ENCODE measurements around the gene PHAF1.

DNA sequence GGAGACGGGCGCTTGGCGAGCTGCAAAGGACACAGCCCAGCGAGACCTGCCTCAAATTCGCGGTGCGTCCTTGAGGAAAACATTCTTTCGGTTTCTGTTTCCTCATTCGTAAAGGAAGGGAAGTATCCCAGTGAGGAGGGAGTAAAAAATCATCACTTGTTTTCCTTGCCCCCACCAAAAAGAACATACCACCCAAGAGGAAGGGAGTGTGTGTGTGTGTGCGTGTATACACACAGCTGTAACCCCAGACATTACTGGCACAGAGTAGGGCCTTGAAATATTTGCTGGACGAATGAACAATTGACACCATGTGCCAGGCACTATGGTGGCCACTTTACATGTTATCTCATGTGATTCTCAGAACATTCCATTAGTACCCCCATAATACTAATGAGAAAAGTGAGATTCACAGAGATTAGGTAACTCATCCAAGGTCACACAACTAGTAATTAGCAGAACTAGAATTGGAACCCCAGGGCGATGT is 76.0 kb downstream of the PHAF1 start:
- TF ChIP-seq CTCF (IDR thresholded peaks at IDR 0.05) (peak; percentile 47), ZFX (IDR thresholded peaks at IDR 0.05; ENCODE audit: borderline replicate concordance) (no peak)
